ENCODE data around the gene SLIT3.

SLIT3 gene

GRCh38 chr5:168669668-168670378 lies 631.1 kb downstream of the SLIT3 start:
- no peak for DNase-seq (ENCODE audit: low spot score)

DNA sequence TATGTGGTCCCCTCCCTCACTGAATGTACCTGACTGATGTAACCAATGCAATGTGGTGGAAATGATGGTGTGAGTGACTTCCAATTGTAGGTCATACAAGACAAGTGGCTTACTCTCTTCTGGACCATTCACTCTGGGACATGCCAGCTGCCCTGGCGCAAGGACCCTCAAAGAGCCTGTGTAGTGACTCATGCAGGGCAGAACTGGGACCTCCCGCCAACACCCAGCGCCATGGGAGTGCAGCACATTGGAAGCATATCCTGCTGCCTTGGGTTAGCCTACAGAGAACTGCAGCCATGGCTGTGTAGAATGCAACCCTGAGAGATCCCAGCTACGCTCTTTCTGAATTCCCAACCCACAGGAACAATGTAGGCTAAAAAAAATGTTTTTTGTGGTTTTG lies 631.8 kb downstream of the SLIT3 start:
- no peak for DNase-seq (ENCODE audit: low spot score)

DNA sequence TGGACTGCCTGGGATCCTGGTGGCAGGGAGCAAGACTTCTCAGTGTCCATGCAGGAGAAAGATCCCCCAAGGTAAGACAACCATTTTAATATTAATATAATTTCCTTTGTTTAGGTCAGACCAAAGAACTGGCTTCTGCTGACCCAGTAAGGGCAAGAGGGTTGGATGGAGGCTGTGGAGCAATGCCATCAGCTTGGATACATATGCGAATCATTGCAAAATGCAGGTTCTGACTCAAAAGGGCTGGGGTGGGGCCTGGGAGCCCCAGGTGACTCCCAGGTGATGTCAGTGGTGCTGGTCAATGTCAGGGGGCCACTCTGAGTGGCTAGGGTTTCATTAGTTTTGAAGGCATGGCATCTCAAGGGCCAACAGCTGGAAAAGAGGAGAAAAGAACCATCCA lies 632.9 kb downstream of the SLIT3 start:
- DNase-seq (ENCODE audit: low spot score) = no peak

DNA sequence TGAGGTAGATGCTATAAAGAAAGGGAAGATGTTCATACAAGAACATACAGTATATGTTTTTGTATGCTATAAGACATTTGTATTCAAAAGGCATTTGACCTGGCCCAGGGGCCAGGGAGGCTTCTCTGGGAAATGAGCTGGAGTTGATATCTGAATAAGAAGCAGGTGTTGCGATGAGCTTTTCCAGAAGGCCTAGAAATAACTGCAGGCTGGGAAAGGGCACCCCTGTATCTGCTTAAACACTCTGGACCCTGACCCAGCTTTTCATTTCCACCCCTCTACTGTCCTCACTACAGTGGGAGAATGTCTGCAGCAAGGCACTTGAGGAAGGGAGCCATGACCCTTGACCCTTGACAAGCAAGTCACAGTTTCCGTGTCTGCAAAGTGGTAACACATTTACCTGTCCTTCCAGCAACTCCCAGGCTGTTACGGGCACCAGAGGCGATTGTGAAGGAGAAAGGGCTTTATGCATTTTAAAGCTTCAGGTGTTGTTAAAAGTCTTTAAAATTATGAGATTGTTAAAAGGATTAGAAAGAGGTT lies 633.6 kb downstream of the SLIT3 start:
- DNase-seq (ENCODE audit: low spot score) = no peak

DNA sequence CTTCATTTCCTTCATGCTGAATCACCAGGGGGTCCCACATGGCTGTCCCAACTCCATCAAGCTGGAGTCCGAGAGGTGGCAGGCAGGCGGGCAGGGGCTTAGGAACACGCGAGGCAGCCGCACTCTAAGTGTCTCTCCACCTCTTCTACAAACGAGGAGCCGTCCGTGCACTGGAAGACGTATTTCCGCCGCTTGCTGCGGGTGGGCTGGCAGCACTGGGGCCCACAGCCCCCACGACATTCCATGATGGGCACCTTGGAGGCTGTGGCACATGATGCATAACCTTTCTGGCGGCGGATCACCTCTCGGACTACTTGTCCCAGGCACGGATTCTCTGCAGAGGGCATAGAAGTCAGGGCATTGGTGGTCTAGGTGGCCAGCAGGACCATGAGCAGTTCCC lies 634.6 kb downstream of the SLIT3 start:
- no peak for DNase-seq (ENCODE audit: low spot score)

GRCh38 chr5:168663276-168664004 lies 637.5 kb downstream of the SLIT3 start:
- DNase-seq (ENCODE audit: low spot score) = no peak

DNA sequence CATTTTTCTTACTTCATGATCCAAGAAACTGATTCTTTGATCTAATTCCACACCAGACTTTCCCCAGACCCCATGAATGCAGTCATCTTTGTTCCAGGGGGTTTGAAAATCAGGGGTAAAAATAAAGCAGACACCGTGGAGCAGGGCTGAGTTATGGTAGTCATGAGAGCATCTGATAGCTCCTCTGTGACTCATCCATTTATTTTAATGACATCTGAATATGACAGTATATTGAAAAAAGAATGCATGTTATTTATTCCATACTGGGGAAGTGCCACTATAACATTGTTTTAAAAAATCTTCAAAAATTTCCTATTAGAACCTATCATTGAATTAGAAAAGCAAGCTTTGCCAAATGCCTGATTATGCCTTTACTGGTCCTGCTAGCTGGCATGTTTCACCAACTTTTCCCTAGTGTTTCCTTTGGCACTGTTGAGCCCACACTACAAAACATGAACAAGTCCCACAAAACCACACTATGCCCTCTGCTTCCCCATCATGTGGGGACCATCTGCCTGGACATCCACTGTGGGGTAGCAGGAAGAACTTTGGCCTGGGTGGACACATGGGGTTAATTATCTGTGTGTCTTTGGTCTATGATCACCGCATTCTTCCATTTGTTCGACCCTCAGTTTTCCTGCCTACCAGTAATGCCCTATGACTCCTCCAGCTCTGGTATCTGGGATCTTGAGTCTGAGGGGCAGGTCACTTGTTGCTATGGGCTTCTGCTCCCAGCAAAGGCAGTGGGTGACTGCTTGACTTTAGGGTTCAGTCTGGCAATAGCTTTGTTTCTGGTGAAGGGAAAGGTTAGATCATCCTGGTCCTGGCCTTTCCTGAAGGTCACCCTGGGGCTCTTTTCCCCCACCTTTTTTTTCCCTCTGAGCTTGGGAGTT lies 639.1 kb downstream of the SLIT3 start:
- DNase-seq (ENCODE audit: low spot score) = no peak

DNA sequence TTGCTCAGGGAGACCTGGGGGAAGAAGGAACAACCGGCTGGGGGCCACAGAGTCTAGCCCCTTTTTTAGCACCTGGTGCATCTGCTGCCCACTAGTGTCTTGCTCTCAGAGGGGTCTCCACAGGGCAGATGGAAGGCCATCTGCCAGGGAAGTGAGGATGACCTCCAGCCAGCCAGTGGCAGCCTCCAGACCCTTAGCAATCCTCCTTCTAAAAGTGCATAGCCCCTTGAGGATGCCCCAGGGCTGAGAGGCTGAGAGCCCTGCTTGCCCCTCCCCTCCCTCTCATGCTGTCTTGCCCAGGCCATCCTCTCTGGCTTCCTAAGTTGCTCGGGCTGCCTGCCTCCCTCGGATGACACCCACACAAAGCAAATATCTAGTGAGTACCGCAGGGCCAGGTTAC lies 640.2 kb downstream of the SLIT3 start:
- DNase-seq (ENCODE audit: low spot score) = no peak

DNA sequence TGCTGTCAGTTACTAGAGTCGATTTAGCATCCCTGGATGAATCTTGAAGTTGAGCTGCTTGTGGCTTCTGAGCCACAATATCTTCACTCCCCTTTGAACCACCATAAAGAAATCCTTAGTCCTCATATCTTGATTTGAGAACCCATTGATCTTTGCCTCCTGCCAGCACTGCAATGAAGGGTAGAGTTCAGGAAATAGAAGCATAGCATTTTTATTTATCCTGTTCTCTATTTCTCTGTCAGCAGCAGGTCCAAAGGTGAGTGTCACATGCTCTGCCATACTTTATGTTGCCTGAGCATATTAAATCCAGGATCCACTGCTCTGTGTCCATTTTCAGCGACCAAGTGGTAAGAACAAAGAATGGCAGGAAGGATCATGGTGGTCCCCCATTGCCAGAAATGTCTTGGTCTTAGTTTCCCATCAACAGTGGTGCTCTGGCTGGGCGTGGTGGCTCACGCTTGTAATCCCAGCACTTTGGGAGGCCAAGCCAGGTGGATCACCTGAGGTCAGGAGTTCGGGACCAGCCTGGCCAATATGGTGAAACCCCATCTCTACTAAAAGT lies 641.6 kb downstream of the SLIT3 start:
- no peak for DNase-seq (ENCODE audit: low spot score)

DNA sequence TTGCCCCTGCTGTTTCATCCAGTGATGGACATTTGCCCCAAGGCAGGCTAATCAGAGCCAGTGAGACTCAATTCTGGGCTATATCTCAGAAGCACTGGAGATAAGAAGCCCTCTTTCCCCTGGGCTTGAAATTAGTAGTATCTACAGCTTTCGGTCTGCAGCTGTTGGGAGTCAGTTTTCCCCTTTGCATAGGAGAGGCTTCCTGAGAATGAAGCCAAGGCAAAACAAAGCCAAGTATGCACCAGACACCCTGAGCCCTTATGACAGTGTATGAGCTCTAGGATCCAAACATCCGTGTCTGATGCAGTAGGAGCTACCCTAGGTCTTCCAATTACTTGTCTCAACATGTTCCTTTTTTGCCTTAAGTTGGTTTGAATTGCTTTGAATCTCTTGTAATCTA lies 642.5 kb downstream of the SLIT3 start:
- no peak for DNase-seq (ENCODE audit: low spot score)

DNA sequence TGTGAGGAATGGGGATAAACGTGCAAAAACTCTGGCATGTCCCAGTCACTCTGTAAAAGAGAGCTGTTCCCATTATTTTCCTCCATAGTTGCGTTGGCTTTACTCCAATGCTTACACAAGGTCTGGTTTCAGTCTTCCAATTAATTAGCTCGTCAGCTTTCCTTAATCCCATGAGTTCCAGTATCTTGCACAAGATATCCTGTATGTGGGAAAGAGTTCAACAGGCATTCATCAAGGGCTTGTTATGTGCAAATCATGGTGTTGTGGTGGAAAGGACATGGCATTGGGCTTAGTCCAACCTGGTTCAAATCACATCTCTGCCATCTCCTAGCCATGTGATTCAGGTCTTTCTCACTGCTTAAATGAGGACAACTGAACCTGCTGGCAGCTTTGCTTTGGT lies 644.3 kb downstream of the SLIT3 start:
- peak; percentile 45 for DNase-seq (ENCODE audit: low spot score)

DNA sequence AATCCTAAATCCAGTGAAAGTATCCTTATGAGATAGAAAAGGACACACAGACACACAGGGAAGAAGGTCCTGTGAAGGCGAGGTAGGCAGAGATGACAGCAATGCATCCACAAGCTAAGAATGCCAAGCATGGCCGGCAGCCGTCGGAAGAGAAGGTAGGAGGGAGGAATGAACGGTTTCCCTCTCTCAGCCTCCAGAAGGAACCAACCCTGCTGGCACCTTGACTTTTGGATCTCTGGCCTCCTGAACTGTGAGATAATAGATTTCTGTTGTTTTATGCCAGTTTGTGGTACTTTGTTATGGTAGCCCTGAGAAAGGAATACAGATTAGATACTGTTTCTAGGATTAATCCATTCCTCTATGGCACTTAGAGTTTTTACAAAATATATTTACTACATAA lies 645.6 kb downstream of the SLIT3 start:
- no peak for DNase-seq (ENCODE audit: low spot score)

DNA sequence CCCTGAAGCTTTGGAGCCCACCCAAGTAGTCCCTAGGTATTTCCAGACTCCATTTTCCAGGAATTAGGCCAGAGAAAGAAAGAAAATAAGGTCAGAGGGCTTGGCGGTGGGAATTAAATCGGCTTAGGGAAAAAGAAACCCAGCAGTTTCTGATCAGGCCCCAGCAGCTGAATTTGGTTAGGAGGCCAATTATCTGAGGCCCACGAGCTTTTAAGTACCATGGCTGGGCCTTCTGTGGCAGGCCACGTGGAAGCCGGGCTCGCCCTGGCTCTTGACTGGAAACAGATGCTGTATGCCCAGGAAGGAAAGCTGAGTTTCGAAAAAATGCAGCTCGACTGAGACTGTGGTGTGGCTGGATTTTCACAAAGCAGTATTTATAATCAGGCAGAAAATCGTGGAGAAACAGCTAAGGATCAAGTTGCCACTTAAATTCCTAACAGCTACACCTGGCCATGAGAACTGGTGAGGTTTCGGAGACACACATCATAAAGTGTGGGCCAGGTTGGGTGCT lies 646.7 kb downstream of the SLIT3 start:
- peak; percentile 93 for DNase-seq (ENCODE audit: low spot score)

DNA sequence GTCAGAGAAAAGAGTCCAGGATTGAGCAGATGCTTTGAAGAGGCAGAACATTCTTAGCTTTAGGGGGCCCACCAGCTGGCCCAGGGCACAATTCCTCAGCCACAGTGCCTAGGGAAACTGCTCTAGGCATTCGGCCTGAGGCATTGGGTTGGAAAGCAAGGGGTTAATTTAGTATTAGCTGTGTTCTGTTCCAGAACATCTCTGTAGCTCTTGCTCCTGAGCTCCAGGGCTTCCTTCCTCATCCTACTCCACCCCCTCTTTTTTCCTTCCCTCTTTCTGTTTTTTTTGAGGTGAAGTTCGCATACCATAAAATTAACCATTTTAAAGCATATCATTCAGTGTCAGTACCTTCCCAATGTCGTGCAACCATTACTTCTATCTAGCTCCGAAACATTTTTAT lies 647.3 kb downstream of the SLIT3 start:
- no peak for DNase-seq (ENCODE audit: low spot score)

GRCh38 chr5:168651648-168652047 lies 649.3 kb downstream of the SLIT3 start:
- peak; percentile 77 for DNase-seq (ENCODE audit: low spot score)

- no peak for DNase-seq (ENCODE audit: low spot score)
These were observed 651.6 kb downstream of the SLIT3 start for GRCh38 chr5:168649306-168649705.

DNA sequence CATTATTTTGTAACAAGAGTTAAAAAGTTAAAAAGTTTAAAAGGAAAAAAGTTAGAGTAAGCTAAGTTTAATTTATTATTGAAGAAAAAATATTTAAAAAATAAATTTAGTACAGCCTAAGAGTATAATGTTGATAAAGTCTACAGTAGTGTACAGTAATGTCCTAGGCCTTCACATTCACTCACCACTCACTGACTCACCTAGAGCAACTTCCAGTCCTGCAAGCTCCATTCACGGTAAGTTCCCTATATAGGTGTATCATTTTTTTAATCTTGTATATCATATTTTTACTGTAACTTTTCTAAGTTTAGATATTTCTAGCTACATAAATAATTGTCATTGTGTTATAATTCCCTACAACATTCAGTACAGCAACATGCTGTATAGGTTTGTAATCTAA lies 652.4 kb downstream of the SLIT3 start:
- DNase-seq (ENCODE audit: low spot score) = no peak

DNA sequence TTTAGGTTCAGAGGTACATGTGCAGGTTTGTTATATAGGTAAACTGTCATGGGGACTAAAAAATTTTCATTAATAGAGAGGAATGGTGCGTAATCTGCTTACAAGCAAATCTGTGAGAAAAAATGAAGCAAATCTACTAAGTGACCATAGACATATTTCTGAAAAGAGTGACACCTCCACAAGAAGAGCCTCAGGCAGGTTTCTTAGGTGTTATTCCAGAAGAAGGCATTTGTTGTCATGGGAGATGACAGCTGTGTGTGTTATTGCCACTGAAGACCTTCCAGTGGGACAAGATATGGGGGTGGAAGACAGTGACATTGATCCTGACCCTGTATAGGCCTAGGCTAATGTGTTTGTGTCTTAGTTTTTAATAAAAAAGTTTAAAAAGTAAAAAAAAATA lies 652.9 kb downstream of the SLIT3 start:
- no peak for DNase-seq (ENCODE audit: low spot score)

DNA sequence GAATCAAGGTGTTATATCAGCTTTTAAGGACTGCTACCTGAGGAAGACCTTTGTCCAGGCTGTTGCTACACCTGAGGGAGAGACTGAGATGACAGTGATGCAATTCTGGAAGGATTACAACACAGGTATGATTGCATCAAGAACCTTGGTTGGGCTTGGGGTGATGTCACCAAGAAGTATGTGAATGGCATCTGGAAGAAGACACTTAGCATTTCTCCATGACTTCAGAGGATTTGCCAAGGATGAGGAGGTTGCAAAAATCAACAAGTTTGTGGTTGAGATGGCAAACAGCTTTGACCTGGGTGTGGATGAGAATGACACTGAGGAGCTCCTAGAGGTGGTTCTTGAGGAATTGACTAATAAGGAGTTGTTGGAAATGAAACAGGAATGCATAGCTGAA lies 653.9 kb downstream of the SLIT3 start:
- peak; percentile 74 for DNase-seq (ENCODE audit: low spot score)

GRCh38 chr5:168646335-168646734 lies 654.6 kb downstream of the SLIT3 start:
- no peak for DNase-seq (ENCODE audit: low spot score)

GRCh38 chr5:168645195-168645594 lies 655.7 kb downstream of the SLIT3 start:
- no peak for DNase-seq (ENCODE audit: low spot score)

DNA sequence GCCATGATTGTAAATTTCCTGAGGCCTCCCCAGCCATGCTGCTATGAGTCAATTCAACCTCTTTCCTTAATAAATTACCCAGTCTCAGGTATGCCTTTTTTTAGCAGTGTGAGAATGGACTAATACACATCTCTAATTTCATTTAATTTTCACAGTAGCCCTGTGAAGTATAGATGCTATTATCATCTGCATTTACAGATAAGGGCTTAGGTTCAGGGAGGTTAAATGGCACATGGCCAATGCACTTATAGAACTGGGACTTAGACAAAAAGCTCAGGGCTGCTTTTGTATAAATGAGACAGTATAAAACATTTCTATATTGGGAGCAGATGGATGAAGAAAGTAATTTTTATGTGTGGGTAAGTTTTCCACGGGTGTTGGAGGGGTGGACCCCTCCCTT lies 658.9 kb downstream of the SLIT3 start:
- no peak for DNase-seq (ENCODE audit: low spot score)
